GM12878 (cell line): Measurements from ENCODE around the gene RAD51B.

Experiments
- BACH1 ChIP-seq: fragments of 450-650 bp; IDR thresholded peaks from 2 replicates; pipeline ENCODE4 v1.6.1; 2017; ENCODE audit warnings: mild to moderate bottlenecking, borderline replicate concordance
- BHLHE40 ChIP-seq, 2 experiments: fragments of 450-650 bp in 1 of 2; IDR thresholded peaks; 2 replicates each; pipeline ENCODE4 v1.6.1; 2011 to 2017; ENCODE audit warnings: low read depth in 2 of 2, borderline replicate concordance in 1 of 2, improper control_type of control experiment in 1 of 2, low read length in 1 of 2, mild to moderate bottlenecking in 1 of 2
- GABPA ChIP-seq: IDR thresholded peaks from 2 replicates; pipeline ENCODE4 v1.6.1; 2014; ENCODE audit warnings: antibody characterized with exemption, low read depth, mild to moderate bottlenecking, inconsistent platforms
- NR2C2 ChIP-seq: IDR thresholded peaks from 2 replicates; pipeline ENCODE4 v1.6.1; 2011; ENCODE audit warnings: borderline replicate concordance, low read depth; ENCODE audit not compliant: control insufficient read depth, insufficient read length
- POLR2A ChIP-seq: IDR thresholded peaks from 2 replicates; pipeline ENCODE4 v1.6.1; 2011; ENCODE audit warnings: low read depth, mild to moderate bottlenecking, low read length
- RAD21 ChIP-seq: IDR thresholded peaks from 2 replicates; pipeline ENCODE4 v1.6.1; 2011; ENCODE audit warnings: mild to moderate bottlenecking, low read depth, low read length, moderate library complexity; ENCODE audit not compliant: insufficient read depth
- TAF1 ChIP-seq: IDR thresholded peaks from 2 replicates; pipeline ENCODE4 v1.6.1; 2011; ENCODE audit warnings: mild to moderate bottlenecking, low read depth, low read length, borderline replicate concordance
- YY1 ChIP-seq: IDR thresholded peaks from 2 replicates; pipeline ENCODE4 v1.6.1; 2011; ENCODE audit warnings: low read depth, mild to moderate bottlenecking, low read length
- ZBED1 ChIP-seq: IDR thresholded peaks from 2 replicates; pipeline ENCODE4 v1.6.1; 2016; ENCODE audit warnings: borderline replicate concordance
- ZNF217 ChIP-seq: fragments of 450-650 bp; IDR thresholded peaks from 2 replicates; pipeline ENCODE4 v1.6.1; 2017; ENCODE audit warnings: antibody characterized with exemption, mild to moderate bottlenecking
- TF ChIP-seq, protein P1 (sequence below), 3 experiments: IDR thresholded peaks in 2 of 3; conservative IDR thresholded peaks in 1 of 3; 2 replicates each; pipeline ENCODE4 v1.5.1; 2011; ENCODE audit warnings: low read depth in 3 of 3, low read length in 3 of 3, mild to moderate bottlenecking in 3 of 3, control low read depth in 2 of 3, moderate library complexity in 2 of 3, inconsistent platforms in 1 of 3, mixed read lengths in 1 of 3; ENCODE audit not compliant: control insufficient read depth in 2 of 3, insufficient read depth in 1 of 3; ENCODE audit errors: extremely low read depth in 1 of 3

DNA sequence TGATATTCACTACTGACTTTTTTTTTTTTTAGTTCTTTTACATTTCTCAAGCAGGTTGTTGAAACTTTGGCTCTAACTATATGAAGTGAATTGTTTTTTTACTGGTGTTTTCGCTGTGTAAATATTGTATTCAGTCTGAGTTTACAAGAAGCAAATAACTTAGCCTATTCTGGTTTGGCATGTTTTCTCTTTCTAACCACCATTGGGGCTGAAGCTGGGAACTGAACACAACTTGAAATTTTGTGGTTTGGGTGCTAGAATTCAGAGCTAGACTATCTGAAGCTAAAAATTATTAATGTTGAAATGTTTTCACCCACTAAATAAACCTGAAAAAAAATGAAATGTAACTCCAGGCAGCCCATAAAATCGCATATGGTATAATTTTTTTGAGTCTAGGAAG, 37.2 kb downstream of the RAD51B start:
- TF ChIP-seq, protein P1, sequence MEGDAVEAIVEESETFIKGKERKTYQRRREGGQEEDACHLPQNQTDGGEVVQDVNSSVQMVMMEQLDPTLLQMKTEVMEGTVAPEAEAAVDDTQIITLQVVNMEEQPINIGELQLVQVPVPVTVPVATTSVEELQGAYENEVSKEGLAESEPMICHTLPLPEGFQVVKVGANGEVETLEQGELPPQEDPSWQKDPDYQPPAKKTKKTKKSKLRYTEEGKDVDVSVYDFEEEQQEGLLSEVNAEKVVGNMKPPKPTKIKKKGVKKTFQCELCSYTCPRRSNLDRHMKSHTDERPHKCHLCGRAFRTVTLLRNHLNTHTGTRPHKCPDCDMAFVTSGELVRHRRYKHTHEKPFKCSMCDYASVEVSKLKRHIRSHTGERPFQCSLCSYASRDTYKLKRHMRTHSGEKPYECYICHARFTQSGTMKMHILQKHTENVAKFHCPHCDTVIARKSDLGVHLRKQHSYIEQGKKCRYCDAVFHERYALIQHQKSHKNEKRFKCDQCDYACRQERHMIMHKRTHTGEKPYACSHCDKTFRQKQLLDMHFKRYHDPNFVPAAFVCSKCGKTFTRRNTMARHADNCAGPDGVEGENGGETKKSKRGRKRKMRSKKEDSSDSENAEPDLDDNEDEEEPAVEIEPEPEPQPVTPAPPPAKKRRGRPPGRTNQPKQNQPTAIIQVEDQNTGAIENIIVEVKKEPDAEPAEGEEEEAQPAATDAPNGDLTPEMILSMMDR (IDR thresholded peaks at IDR 0.05 in 2 of 3, conservative IDR thresholded peaks at IDR 0.05 in 1 of 3; ENCODE audit: control insufficient read depth in 2 of 3, extremely low read depth in 1 of 3, insufficient read depth in 1 of 3, low read depth in 3 of 3, low read length in 3 of 3): no peak
- TF ChIP-seq RAD21 (no peak), ZNF217 (no peak), BHLHE40 (IDR thresholded peaks at IDR 0.05; ENCODE audit: borderline replicate concordance in 1 of 2, low read depth in 2 of 2, low read length in 1 of 2) (no peak), TAF1 (no peak), POLR2A (no peak), NR2C2 (no peak), GABPA (no peak), YY1 (no peak), ZBED1 (no peak), BACH1 (no peak)
